Stimulated activated CD4-positive, alpha-beta T cell treated with anti-CD3 and anti-CD28 coated beads, Interleukin-4, amount 100 ng/mL, for 24 hours (primary cell): ENCODE results near the gene IQGAP2.
A peak's percentile ranks its signal among the peaks of the same experiment; 100 is the strongest.

Experiments
- DNase-seq: peaks from one replicate; pipeline ENCODE4 v3.0.0-alpha.2; 2020

The IQGAP2 gene

GRCh38 chr5:76695346-76695745, 292.3 kb downstream of the IQGAP2 start:
- DNase-seq = no peak

GRCh38 chr5:76696251-76696650, 293.2 kb downstream of the IQGAP2 start:
- no peak for DNase-seq

DNA sequence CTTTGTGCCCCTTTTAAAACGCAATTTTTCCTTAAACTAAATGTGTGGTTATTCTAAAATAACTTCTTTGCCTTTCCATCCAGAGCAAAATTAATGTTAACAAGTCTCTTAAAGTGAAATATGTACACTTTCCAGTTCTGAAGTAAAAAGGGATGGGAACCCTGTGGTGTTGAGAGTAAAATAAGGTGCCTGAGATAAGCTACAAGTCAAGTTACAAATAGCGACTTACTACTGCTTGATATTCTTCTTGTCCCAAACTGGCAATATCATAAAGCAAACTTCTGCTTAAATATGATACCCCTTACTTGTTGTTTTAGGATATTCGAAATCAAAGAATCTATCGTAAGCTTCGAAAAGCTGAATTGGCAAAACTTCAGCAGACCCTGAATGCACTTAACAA, 294.6 kb downstream of the IQGAP2 start:
- no peak for DNase-seq

DNA sequence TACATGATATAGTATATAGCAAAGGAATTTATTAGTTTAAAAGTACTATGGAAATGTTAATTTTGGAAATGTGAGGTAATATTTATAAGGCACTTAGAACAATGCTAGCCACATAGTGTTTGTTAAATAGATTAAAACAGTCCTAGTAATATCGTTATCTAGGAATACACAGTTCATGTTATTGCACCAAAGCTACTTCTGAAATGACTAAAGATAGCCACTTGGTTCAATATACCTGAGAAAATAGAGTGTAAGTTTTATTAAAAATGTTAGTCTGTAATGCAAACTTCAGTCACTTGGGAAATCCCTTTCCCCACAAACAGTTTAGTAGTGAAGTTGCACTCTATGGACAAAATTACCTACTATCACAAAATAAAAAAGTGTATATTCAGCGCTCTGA, 297.5 kb downstream of the IQGAP2 start:
- no peak for DNase-seq

DNA sequence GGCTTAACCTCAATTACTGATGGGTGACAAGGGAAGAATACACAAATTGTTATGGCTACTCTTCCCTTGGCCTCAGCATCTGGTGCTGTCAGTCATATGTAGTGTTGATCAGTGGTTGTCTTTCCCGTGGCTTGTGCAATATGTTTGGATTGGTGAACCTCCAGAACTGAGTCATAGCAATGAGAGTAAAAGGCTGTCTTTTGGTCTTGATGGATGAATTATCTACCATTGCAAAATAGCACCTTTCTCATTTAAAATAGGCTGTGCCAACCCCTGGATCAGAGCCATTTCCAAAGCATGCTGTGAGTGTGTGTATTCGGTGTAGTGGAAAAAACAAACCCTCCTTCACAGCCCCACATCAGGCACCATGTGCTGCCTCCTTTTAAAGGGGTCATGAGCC, 298.2 kb downstream of the IQGAP2 start:
- no peak for DNase-seq

GRCh38 chr5:76703707-76704106, 300.6 kb downstream of the IQGAP2 start:
- DNase-seq = no peak

GRCh38 chr5:76704131-76704663, 301.1 kb downstream of the IQGAP2 start:
- no peak for DNase-seq

DNA sequence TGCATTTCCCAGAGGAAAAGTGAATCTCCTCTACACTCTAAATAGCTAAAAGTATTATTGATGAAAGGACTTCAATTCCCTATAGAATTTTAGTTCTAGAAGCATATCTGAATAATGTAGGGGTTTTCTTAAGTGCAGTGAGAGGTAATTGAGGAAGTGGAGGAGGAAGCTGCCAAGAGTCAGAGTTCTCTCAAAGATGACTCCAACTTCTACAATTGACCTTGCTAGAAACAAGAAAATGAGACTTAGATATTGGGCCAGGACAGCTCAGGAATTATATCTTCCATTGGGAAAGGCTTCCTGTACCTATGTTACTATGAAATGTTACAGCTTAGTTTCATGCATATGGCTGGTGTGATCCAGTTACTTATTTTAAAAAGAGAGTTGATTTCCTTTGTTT, 302.5 kb downstream of the IQGAP2 start:
- no peak for DNase-seq

GRCh38 chr5:76709762-76710161, 306.7 kb downstream of the IQGAP2 start:
- DNase-seq = no peak

- no peak for DNase-seq
Observed at GRCh38 chr5:76710991-76711390, 307.9 kb downstream of the IQGAP2 start.

DNA sequence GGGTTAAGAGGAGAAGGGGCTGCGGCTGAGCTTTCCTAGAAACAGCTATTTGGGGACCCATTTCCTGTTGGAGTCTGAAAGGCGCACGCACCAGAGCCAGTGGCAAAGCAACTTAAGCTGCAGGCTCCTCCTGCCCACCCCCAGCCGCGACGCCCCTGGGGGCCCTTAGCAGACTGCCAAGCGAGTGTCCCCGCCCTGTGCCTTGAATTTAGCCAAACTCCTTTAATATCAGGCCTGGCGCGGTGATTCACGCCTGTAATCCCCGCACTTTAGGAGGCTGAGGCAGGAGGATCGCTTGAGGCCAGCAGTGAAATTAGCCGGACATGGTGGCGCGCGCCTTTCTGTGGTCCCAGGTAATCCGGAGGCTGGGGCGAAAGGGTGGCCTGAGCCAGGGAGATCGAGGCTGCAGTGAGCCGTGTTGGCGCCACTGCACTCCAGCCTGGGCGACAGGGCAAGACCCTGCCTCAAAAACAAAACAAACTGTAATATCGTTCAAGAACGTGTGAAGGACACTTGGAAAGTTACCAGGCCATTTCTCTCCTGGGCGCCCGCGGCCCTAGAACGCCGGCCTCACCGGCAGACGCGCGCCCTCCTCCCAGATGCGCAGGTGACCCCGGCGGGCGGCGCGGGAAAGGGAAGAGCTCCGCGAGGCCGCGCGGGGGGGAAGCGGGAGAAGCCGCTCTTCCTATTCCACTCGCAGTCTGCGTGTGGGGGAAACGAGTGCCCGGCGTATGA, 311.8 kb downstream of the IQGAP2 start:
- DNase-seq = peak; percentile 22

- no peak for DNase-seq
Observed at GRCh38 chr5:76715486-76715735, 312.3 kb downstream of the IQGAP2 start.

DNA sequence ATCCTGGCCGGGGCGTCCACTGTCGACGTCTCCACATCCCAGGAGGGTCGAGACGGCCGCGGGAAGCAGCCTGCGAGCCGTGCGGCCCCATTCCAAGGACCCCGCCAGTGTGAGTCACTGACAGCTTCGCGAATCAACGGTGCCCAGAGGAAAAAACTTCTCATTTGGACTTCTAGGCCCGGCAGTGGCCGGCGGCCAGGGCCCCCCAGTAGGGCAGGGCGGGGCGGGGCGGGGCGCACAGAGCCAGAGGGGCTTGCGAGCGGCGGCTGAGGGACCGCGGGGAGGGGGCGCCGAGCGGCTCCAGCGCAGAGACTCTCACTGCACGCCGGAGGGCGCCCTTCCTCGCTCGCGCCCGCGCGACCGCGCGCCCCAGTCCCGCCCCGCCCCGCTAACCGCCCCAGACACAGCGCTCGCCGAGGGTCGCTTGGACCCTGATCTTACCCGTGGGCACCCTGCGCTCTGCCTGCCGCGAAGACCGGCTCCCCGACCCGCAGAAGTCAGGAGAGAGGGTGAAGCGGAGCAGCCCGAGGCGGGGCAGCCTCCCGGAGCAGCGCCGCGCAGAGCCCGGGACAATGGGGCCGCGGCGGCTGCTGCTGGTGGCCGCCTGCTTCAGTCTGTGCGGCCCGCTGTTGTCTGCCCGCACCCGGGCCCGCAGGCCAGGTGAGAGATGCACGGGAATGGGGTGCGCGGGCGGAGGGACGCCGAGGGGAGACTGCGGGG, 312.8 kb downstream of the IQGAP2 start, which contains the start of gene F2R:
TSS of gene F2R (plus strand) at position 391 of the 720 bp plus-strand sequence. CDS start at position 573, 182 bp downstream.
- DNase-seq = peak; percentile 37

DNA sequence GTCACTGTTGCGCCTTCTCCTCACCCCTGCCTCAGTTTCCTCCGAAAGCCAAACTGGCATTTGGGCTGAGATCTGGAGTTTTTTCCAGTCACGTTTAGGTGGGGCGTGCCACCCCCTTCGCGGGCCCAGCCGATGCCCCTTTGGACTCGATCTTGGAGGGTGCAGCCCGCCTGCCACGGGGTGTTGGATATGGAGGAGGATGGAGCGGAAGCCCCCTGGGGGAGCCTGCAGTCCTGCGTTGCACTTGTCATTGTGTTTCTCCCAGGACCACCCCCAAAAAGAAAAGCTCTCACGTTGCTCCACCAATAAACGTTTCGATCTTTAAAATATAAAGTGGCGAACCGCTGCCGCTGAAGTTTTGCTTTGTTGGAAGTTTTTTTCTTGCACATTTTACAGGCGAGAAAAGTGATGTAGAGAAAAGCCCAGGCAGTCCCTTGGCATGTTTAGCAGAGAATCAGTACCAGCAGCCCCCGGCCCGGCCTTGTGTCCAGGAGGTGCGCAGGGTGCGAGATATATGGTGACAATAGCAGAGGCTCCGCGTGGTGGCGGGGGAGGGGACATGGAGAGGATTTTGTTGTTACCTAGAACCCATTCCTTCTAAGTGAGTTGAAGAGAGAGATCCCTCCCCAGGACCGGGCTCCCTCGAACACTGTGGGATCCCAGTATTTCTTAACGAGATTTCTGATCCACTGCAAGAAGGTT, 313.5 kb downstream of the IQGAP2 start:
- DNase-seq = no peak

GRCh38 chr5:76717222-76718083, 314.4 kb downstream of the IQGAP2 start:
- no peak for DNase-seq

GRCh38 chr5:76718381-76718832, 315.3 kb downstream of the IQGAP2 start:
- DNase-seq = no peak

GRCh38 chr5:76718880-76719279, 315.8 kb downstream of the IQGAP2 start:
- no peak for DNase-seq

DNA sequence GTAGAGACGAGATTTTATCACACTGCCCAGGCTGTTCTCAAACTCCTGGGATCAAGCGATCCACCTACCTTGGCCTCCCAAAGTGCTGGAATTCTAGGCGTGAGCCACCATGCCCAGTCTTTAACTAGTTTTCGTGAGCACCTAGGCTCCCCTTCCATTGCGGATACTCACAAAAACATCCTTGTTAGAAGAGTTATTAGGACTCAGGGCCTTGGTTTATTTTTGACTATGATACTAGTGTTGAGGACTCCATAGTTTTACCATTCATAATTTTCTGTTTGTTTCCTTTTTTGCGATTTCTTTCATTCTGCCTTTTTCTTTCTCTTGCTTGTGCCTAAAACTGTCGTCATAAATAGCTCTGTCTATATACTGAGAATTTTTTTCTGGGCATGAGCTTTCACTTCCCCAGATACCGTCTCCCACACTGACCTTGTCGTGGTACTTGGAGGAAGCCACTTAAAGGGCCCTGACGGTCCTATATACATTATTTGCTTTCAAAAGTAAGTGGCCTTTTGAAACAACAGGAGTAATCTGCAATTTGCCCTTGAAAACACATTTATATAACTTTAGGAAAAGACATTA, 318.0 kb downstream of the IQGAP2 start:
- DNase-seq = no peak

- DNase-seq = no peak
Observed at GRCh38 chr5:76723266-76723665, 320.2 kb downstream of the IQGAP2 start.

GRCh38 chr5:76723906-76724305, 320.8 kb downstream of the IQGAP2 start:
- no peak for DNase-seq

DNA sequence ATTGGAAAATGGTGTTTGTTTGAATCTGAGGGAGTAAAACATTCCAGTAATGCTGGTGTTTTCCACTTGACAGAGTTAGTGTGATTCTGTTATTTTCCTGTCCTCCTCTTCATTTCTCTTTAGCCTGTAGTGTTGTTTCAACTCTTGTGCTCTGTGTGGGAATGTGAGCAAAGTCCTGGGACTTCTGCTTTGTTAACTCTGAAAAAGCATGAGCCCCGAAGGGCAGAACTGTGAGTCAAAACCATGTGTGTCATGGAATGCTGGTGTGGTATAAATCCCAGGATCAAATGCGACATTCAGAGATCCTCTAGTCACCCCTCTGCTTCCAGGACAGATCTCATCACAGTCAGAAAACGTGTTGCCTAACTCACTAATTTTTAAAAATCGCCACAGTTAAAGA, 321.8 kb downstream of the IQGAP2 start:
- DNase-seq = no peak

DNA sequence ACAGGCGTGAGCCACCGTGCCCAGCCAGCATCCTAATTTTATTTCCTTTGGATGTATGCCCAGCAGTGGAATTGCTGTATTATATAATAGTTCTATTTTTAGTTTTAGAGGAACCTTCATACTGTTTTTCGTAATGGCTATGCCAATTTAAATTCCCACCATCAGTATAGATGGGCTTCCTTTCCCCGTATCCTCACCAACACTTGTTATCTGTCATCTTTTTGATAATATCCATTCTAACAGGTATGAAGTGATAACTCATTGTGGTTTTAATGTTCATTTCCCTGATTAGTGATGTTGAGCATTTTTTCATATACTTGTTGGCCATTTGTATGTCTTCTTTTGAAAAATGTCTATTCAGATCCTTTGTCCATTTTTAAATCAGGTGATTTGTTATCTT, 325.9 kb downstream of the IQGAP2 start:
- no peak for DNase-seq
